Medulla oblongata (tissue), 1 donor: ENCODE results near the gene SLC9A3.

Source experiments
- DNase-seq: peaks from one replicate; pipeline ENCODE4 v3.0.0-alpha.2; 2015; ENCODE audit errors: extremely low spot score

The SLC9A3 gene

DNA sequence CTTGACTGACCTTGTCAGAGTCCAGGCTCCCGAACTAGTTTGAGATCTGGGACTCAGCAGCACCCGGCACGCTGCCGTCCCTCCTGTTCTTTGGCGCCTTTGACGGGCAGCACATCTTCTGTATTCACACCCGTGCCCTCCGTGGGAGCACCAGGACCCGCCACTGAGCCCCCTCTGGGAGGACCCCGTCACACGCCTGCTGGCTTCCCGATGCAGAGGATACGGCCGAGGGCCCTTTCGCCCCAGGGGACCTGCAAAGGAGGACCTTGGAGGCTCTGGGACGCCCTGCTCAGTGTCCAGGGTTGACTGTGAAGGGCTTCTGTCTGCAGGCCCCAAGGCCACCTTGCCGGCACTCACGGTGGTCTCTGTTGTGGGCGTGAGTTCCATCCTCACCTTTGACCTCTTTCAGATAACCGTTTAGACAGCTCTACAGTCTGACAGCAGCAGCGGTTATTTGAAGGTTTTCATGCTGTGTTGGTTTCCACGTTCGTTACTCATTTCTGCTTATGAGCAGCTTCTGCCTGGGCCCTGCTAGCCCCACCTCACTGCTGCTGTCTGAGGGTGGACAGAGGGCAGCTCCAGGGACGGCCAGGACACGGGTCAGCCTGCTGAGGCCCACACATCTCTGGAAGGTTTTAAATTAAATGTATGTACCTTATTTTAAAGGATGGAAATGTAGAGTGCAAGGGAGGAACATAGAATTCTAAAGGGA is 93.9 kb downstream of the SLC9A3 start:
- DNase-seq: no peak

DNA sequence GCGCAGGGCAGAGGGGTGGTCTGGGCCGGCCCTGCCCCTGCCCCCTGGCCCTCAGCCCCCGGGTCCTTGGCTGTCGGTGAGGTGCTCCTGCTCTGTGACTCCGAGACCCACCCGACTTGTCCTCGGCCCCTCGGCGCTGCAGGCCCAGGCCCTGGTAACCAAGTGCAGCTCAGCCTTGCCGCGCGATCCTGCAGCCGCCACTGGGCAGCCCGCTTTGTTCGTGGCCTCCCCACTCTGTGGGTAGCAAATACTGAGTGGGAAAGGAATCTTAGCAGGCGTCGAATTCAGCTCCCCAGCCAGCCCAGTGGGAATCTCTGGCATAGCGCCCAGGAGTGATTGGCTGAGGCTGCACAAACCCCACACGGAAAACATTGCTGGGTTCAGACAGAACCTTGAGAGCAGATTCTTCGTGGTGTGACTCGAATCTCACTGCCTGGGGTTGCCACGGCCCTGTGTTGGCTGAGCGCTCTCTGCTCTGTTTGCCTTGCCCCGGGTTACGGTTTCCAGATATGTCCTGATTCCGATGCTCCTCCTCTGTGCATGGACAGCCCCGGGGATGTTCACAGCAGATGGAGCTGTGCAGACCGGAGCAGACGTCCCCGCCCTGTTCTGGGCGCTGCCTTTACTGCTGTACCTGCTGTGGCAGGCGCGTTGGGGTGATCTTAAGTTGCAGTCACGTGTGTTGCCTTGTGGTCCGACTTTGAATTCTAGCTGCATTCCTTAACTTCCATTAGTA is 94.6 kb downstream of the SLC9A3 start:
- no peak for DNase-seq

- no peak for DNase-seq
These were observed 95.3 kb downstream of the SLC9A3 start for GRCh38 chr5:428754-429452.

DNA sequence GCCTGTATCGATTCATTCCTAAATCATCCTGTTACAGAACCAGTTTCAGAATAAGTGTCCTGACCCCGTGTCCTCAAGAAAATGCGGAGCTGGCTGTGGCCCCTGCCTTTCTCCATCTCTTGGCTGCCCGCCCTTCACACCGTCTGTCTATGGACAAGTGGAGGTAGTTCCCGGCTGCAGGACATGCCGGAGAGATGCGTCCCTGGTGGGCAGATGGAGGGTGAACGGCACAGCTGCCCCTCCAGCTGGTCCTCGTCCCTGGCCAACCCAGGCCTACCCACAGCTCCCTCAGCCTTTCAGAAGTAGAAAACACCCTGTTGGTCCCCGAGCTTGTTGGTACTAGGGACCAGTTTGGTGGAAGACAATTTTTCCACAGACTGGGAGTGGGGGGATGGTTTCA is 96.0 kb downstream of the SLC9A3 start:
- DNase-seq: no peak

DNA sequence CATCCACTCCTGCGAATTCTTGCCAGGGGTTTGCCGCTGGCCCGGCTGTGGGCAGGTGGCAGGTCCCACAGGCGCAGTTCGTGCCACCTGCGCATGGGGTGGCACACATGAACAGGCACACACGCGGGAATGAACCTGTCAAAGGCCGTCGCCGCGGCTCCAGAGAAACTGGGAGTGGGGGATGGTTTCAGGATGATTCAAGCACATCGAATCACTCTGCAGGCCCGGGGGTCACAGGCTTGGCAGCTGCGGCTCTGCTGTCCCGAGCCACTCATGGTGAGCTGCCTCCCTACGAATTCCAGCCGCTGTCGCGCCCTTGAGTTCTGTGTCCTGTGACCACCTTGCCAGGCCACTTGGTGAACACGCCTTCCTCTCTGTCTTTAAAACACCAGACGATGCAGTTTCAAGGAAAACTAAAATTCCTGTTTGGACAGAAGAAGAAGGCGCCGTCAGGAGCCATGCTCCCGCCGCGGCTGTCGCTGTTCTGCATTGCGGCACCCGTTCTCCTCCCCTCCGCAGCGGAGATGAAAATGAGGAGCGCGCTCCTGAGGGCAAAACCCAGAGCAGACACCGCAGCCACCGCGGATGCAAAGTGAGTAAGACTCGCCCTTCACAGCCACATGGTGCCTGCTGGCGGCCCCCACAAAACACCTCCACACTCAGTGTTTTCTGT is 96.7 kb downstream of the SLC9A3 start:
- no peak for DNase-seq

GRCh38 chr5:426392-426976 is 97.8 kb downstream of the SLC9A3 start:
- no peak for DNase-seq

DNA sequence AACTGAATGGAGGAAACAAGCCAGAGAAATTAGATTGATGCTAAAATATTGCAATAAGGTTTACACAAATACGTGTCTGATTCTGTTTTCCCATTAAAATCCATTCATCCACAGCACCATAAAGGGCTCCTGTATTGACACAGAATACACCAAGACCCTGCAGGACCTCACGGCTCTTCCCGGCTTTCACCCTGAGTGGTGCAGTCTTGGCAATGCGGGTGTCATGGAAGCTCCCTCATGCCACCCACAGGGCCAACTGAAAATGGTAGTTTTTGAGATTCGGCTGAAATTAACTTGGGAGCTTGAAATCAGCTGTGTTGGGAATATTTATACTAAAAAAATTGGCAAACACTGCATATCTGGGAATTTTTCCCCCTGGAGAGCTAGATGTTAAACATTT is 98.5 kb downstream of the SLC9A3 start:
- peak; percentile 26 for DNase-seq

DNA sequence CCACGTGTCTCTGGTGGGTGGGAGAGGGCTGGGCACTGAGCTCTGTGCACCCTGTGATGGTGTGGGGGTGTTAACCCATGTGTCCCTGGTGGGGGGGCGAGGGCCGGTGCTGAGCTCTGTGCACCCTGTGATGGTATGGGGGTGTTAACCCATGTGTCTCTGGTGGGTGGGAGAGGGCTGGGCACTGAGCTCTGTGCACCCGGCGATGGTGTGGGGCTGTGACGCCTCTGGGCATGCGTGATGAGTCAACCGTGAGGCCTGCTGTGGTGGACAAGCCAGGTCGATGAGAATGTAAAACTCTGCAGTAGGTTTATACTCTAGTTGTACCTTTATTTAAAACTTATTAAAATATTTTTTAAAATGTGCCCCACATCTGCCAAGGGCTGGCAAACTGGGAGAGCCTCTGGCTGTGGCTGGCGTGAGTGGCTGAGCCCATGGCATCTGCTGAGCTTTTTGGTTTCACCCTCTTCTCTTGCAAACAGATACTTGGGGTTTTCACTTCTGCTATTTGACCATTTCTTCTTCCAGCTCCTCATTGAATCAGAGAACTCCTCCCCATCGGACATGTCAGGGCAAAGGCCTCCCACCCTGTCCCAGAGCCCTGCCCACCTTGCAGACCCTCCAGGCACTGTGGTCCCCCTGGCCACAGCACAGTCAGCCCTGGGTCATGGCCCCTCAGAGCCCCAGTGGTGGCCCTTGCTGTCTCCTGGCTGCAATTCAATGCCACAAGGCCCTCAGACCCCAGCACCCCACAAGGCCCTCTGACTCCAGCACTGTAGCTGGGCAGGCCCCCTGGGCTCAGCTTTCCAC is 99.7 kb downstream of the SLC9A3 start:
- peak; percentile 46 for DNase-seq

GRCh38 chr5:423626-424261 is 100.5 kb downstream of the SLC9A3 start:
- DNase-seq: no peak

DNA sequence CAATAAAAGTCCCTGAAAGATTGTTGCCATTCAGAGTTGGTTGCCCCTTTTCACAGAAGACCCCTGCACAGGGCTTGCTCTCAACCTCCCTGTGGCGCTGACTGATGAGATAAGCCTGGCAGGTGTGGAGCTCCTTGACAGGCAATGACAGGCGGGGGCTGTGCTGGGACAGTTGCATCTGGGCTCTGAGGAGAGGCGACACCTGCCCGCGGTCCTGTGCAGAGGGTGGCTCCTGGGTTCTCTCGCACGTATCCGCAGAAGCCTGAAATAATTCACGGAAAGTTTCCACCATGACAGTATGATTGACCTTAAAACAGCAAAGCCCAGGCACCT is 101.0 kb downstream of the SLC9A3 start:
- no peak for DNase-seq

DNA sequence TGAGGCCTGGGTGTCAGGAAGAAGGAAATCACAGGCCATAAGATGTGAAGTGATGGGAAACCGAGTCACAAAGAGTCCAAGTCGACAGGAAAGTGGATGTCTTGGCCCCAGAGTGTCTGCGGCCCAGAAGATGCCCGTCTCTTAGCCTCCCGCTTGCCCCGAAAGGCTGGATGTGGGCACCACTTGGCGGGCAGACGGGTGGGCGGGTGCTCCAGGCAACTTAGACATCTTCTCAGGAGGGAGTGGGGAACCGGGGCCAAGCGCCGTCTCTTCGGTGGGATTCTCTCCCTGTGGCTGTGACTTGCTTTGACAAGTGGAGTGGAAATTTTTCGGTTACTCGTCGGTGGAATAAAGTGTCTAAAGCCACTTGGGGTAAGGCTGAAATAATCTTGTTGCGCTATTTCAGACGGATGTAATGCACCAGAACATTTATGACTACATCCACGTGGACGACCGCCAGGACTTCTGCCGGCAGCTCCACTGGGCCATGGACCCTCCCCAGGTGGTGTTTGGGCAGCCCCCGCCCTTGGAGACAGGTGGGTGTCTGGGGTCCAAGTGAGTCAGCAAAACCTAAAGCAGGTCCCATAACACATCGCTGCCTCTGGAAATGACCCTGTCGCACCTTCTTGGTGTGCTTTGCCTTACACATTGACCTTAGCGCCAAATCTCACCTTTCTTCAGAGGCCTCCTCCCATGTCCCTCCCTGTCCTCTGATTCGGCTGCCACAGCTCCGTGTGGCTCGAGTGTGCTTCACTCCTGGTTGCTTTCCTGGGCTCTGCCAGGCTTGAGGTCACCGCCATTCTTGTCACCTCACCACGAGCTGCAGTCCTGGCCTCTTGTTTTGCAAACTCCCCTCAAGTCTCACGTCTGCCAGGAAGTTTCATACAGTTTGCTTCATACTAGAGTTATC is 101.7 kb downstream of the SLC9A3 start:
- no peak for DNase-seq

- DNase-seq: no peak
These were observed 102.3 kb downstream of the SLC9A3 start for GRCh38 chr5:421901-422300.

DNA sequence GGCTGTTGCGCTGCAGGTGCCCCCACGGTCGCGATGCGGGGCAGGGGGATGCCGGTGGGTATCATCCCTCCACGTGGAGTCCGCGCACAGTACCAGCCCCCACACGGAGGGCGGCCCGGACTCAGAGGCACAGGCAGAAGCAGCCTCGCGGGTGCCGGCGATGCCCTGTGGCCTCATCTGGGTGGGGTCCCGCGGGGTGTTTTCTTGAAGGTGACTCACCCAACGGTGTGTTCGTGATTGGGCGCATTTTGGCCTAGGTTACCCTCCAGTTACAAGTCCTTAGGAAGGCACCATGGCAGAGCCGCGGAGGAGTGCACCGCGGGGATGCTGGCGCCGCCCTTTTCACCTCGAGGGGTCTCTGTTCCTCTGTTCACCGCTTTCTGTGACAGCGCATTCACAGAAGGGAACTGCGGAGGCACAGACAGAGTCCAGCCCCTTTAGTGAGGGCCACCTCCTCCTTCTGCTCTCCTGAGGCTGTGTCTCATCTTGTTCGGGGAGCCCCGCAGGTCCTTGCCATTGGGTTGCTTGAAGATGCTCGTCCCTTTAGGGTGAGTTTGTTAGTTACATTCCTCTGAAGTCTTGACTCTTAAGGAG is 102.9 kb downstream of the SLC9A3 start:
- DNase-seq: no peak

DNA sequence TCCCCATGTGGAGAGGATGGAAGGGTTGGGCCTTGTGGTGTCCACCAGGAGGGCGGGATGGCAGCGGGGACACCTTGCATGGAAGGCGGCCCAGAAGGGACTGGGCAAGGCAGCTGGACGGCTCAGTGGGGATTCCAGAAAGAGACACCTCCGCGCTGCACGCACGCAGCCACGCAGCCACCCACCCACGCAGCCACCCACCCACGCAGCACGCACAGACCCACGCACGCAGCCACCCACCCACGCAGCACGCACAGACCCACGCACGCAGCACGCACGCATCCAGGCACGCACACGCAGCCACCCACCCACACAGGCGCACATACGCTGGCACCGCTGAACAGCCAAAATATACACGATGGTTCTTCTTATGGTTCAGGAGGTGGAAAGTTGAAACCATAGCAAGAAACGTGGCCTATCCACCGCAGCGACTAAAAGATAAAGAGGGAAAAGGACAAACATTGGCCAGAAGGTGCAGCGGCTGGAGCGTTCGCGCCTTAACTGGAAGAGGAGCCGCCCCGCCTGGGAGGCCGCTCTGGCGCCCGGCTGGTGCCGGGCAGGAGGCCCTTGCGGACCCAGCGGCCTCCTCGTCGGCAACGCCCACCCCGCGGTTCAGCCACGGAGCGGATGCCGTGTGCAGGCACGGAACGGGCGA is 103.5 kb downstream of the SLC9A3 start:
- DNase-seq: no peak
